HCT116 (cell line): Measurements from ENCODE around the gene PDGFD. TPM values are rescaled to one million over a fixed set of nuclear protein-coding genes. Genes with fewer than 3 reads are reported as not detected.

Experiments
- ATAC-seq: fragments of 200-7000 bp; cut with Tn5 transposase; 2 replicates; pipeline ENCODE4 v1.9.1; 2020; ENCODE audit warnings: mild to moderate bottlenecking, moderate library complexity
- BruUV-seq: library from RNA; stranded (reverse); fragments of 400-500 nt; replicated peaks from 2 replicates; lab custom pipeline; 2021; lab: Mats Ljungman, UMichigan
- CTCF ChIA-PET: fragments of 300-600 bp; sonication (Branson Sonifier 250); formaldehyde crosslinking; loops from one replicate; lab custom pipeline; 2021; ENCODE audit warnings: antibody characterized with exemption; lab: Charles Lee
- POLR2A ChIA-PET: fragments of 300-600, 350-600 bp; sonication (Branson Sonifier 250); formaldehyde crosslinking; loops from one replicate; lab custom pipeline; 2021; ENCODE audit warnings: antibody characterized with exemption; lab: Charles Lee
- RAD21 ChIA-PET, 2 experiments: fragments of 300-600 bp; sonication (Branson Sonifier 250); formaldehyde crosslinking; loops; one replicate each; lab custom pipeline; 2023; ENCODE audit warnings: low total read pairs in 2 of 2; ENCODE audit not compliant: uncharacterized antibody in 2 of 2, unreplicated experiment in 2 of 2, low non-redundant PET in 1 of 2; lab: Charles Lee
- DNase-seq: peaks from one replicate; pipeline ENCODE4 v3.0.0-alpha.2; 2010; ENCODE audit warnings: low read depth, low spot score
- H2AFZ ChIP-seq: fragments of 200-600 bp; shearing (Covaris generic), sonication (generic); 2 replicates; pipeline ENCODE4 v1.6.1; 2017; ENCODE audit warnings: low read depth, mixed run types, mixed read lengths, antibody characterized with exemption, low read length; ENCODE audit not compliant: poor library complexity, severe bottlenecking
- H3K27ac ChIP-seq: 2 replicates; pipeline ENCODE4 v1.5.1; 2012; ENCODE audit warnings: low read depth, low read length
- H3K27me3 ChIP-seq: fragments of 200-600 bp; sonication (generic); 2 replicates; pipeline ENCODE4 v1.6.1; 2016; ENCODE audit warnings: mixed run types, low read length, mixed read lengths; ENCODE audit not compliant: insufficient read depth
- H3K36me3 ChIP-seq, 2 experiments: fragments of 200-500 bp in 1 of 2; fragments of 200-600 bp in 1 of 2; sonication (Bioruptor generic) in 1 of 2; sonication (generic) in 1 of 2; 2 replicates each; pipeline versions ENCODE4 v1.5.1 to v1.6.1; 2014 to 2016; ENCODE audit warnings: low read length in 2 of 2, inconsistent platforms in 1 of 2, mixed read lengths in 1 of 2, mixed run types in 1 of 2; ENCODE audit not compliant: insufficient read depth in 2 of 2, control insufficient read depth in 1 of 2
- H3K4me1 ChIP-seq, 2 experiments: fragments of 200-600 bp in 1 of 2; sonication (generic) in 1 of 2; 2 replicates each; pipeline versions ENCODE4 v1.5.1 to v1.6.1; 2012 to 2017; ENCODE audit warnings: low read length in 2 of 2, inconsistent platforms in 1 of 2, mild to moderate bottlenecking in 1 of 2, mixed read lengths in 1 of 2, mixed run types in 1 of 2, moderate library complexity in 1 of 2; ENCODE audit not compliant: insufficient read depth in 2 of 2, control insufficient read depth in 1 of 2
- H3K4me2 ChIP-seq: fragments of 200-600 bp; sonication (generic); 2 replicates; pipeline ENCODE4 v1.6.1; 2017; ENCODE audit warnings: mixed run types, low read length, mixed read lengths
- H3K4me3 ChIP-seq, 2 experiments: fragments of 200-600 bp in 1 of 2; sonication (generic) in 1 of 2; replicated peaks in 1 of 2; 2 replicates each; pipeline ENCODE4 v1.5.1; 2011 to 2016; ENCODE audit warnings: low read length in 2 of 2, control low read depth in 1 of 2, low read depth in 1 of 2, mild to moderate bottlenecking in 1 of 2, mixed read lengths in 1 of 2, mixed run types in 1 of 2
- H3K79me2 ChIP-seq: fragments of 200-600 bp; sonication (generic); 2 replicates; pipeline ENCODE4 v1.6.1; 2017; ENCODE audit warnings: mild to moderate bottlenecking, mixed run types, low read length, moderate library complexity, mixed read lengths; ENCODE audit not compliant: insufficient read depth
- H3K9ac ChIP-seq: fragments of 200-600 bp; sonication (generic); 2 replicates; pipeline ENCODE4 v1.6.1; 2016; ENCODE audit warnings: low read length, mixed read lengths
- H3K9me2 ChIP-seq: fragments of 200-600 bp; sonication (generic), shearing (Covaris generic); 2 replicates; pipeline ENCODE4 v1.6.1; 2017; ENCODE audit warnings: mixed run types, mild to moderate bottlenecking, moderate library complexity; ENCODE audit not compliant: insufficient read depth
- H3K9me3 ChIP-seq, 2 experiments: fragments of 200-500 bp in 1 of 2; fragments of 200-600 bp in 1 of 2; sonication (Bioruptor generic) in 1 of 2; sonication (generic) in 1 of 2; 2 replicates each; pipeline ENCODE4 v1.6.1; 2014 to 2017; ENCODE audit warnings: low read length in 2 of 2, mixed read lengths in 2 of 2, inconsistent platforms in 1 of 2, low read depth in 1 of 2, mild to moderate bottlenecking in 1 of 2, mixed run types in 1 of 2, moderate library complexity in 1 of 2; ENCODE audit not compliant: control insufficient read depth in 1 of 2, insufficient read depth in 1 of 2
- H4K20me1 ChIP-seq: fragments of 200-600 bp; sonication (generic), shearing (Covaris generic); 2 replicates; pipeline ENCODE4 v1.6.1; 2017; ENCODE audit warnings: mixed run types, mild to moderate bottlenecking, moderate library complexity; ENCODE audit not compliant: insufficient read depth
- EGR1 ChIP-seq: IDR thresholded peaks from 2 replicates; pipeline ENCODE4 v1.6.1; 2012; ENCODE audit warnings: low read depth
- ELF1 ChIP-seq: IDR thresholded peaks from 2 replicates; pipeline ENCODE4 v1.6.1; 2012; ENCODE audit warnings: low read depth, borderline replicate concordance
- EZH2phosphoT487 ChIP-seq: fragments of 200-600 bp; IDR thresholded peaks from 2 replicates; pipeline ENCODE4 v1.6.1; 2018; ENCODE audit warnings: antibody characterized with exemption, borderline replicate concordance
- FOSL1 ChIP-seq: IDR thresholded peaks from 2 replicates; pipeline ENCODE4 v1.6.1; 2012; ENCODE audit warnings: low read depth
- ZFX ChIP-seq: fragments of 450-650 bp; IDR thresholded peaks from 2 replicates; pipeline ENCODE4 v1.6.1; 2017
- ZNF274 ChIP-seq: fragments of 200-500 bp; sonication (Bioruptor generic); IDR thresholded peaks from 2 replicates; pipeline ENCODE4 v1.6.1; 2014; ENCODE audit warnings: mild to moderate bottlenecking, low read depth, low read length, inconsistent platforms
- intact Hi-C: fragments of 100-400 bp; cut with micrococcal nuclease; formaldehyde crosslinking; loops from 2 replicates; pipeline ENCODE4 v1.10.0; 2022
- total RNA-seq: library from RNA; stranded (reverse); gene quantifications from one replicate; pipeline ENCODE4 v1.2.1, GENCODE V29; 2021; ENCODE audit not compliant: unreplicated experiment
- TF ChIP-seq, protein P1 (sequence below): IDR thresholded peaks from 2 replicates; pipeline ENCODE4 v1.6.1; 2011; ENCODE audit warnings: mild to moderate bottlenecking, low read length, moderate library complexity; ENCODE audit not compliant: insufficient replicate concordance; ENCODE audit errors: extremely low read depth

The PDGFD gene
- total RNA-seq, 1 experiment from 2014 or later, result 0.34 TPM

DNA sequence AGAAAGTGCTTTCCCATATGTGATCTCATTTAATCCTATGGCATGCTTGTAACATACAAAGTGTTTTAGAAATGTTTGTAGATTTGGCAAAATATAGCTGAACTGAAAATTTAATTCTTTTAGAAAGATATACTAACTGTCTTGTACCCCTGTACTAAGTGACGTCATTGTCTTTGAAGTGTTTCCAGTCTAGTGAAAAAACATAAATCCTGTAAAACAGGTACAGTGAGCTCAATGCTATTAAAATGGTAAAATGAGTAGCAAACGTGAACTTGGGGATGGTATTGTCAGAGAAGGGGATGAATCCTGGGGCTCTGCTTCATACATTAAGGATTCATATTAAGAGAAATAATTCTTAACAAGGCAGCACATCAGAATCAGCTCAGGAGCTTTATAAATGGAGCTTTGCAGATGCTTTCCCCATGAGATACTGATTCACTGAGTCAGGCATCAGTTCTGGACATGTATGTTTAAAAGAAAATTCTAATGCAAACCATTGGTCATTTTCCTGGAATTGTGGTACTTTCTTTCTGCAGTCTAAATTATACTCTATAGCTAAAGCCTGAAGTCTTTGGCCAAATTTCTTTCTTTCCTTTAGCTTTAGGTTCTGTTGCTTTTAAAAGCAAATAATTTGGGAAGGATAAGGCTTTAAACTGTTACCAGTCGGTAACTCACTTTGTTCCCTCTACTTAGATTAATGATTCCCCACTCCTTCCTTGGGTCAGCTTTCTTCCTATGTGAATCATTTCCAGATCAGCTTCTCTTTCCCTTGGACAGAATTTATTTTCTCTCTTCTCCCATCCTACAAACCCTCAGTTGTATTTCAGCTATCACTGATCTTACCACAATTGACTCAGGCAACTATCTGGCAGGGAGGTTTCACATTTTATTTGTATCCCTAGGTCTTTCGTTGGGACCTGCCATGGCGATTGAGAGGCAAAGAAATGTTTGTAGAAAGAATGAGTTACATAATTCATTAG is 185.0 kb downstream of the PDGFD start:
- intact Hi-C loops, result no loop called here
- RAD21 ChIA-PET, result no interaction called here
- DNase-seq (no peak), ATAC-seq (no peak)
- Histone ChIP-seq H3K27ac (no peak overlapping the region), H3K27me3 (no peaks in the 10 kb centered on the region)
- no peak for TF ChIP-seq EGR1
- TF ChIP-seq ZFX, result no peak
- TF ChIP-seq, protein P1, sequence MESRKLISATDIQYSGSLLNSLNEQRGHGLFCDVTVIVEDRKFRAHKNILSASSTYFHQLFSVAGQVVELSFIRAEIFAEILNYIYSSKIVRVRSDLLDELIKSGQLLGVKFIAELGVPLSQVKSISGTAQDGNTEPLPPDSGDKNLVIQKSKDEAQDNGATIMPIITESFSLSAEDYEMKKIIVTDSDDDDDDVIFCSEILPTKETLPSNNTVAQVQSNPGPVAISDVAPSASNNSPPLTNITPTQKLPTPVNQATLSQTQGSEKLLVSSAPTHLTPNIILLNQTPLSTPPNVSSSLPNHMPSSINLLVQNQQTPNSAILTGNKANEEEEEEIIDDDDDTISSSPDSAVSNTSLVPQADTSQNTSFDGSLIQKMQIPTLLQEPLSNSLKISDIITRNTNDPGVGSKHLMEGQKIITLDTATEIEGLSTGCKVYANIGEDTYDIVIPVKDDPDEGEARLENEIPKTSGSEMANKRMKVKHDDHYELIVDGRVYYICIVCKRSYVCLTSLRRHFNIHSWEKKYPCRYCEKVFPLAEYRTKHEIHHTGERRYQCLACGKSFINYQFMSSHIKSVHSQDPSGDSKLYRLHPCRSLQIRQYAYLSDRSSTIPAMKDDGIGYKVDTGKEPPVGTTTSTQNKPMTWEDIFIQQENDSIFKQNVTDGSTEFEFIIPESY, result no peak
- no peak for TF ChIP-seq EZH2phosphoT487
- no peak for TF ChIP-seq ELF1
- TF ChIP-seq ZNF274, result no peak
- TF ChIP-seq FOSL1, result no peak
- TF ChIP-seq, all 23 proteins: peak for 0
- Histone ChIP-seq H3K79me2 (no peaks in the 10 kb centered on the region), H4K20me1 (no peaks in the 10 kb centered on the region), H2AFZ (no peak overlapping the region), H3K9me3 (no peaks in the 10 kb centered on the region), H3K36me3 (no peaks in the 10 kb centered on the region), H3K4me3 (no peak overlapping the region), H3K4me2 (no peak overlapping the region), H3K9me2 (no peaks in the 10 kb centered on the region), H3K4me1 (no peaks in the 10 kb centered on the region), H3K9ac (no peak overlapping the region)
- CTCF ChIA-PET, result no interaction called here
- POLR2A ChIA-PET, result no interaction called here
- BruUV-seq, result no TSS peak
